IMR-90 (cell line): ENCODE data around the gene U2AF1. TPM values are rescaled to one million over a fixed set of nuclear protein-coding genes. Genes with fewer than 3 reads are reported as not detected.
"Not testable (repeated sequence)": the region's sequence is repeated elsewhere in the genome, so short reads cannot be mapped to it uniquely, and the experiment has no call there.

Source experiments
- ATAC-seq: fragments of 200-7000 bp; cut with Tn5 transposase; 2 replicates; pipeline ENCODE4 v1.9.1; 2020; ENCODE audit warnings: low read depth, mild to moderate bottlenecking, moderate library complexity
- BruUV-seq: library from RNA; stranded (reverse); fragments of 400-500 nt; replicated peaks from 2 replicates; lab custom pipeline; 2021; lab: Mats Ljungman, UMichigan
- CTCF ChIA-PET: fragments of 300-600 bp; formaldehyde crosslinking; extraction: SDS; loops from one replicate; lab custom pipeline; 2021; ENCODE audit warnings: antibody characterized with exemption; lab: Yijun Ruan, JAX
- POLR2A ChIA-PET: fragments of 300-600 bp; sonication (Branson Sonifier 250); formaldehyde crosslinking; loops from one replicate; lab custom pipeline; 2022; ENCODE audit warnings: antibody characterized with exemption; ENCODE audit not compliant: unreplicated experiment; lab: Charles Lee
- DNase-seq: peaks from one replicate; pipeline ENCODE4 v3.0.0; 2013
- H2AFZ ChIP-seq: replicated peaks from 2 replicates; pipeline ENCODE3; 2013; ENCODE audit warnings: low read length, mild to moderate bottlenecking; ENCODE audit not compliant: poor library complexity
- H2AK5ac ChIP-seq: 2 replicates; pipeline ENCODE4 v1.6.1; 2013; ENCODE audit warnings: low read depth, low read length, inconsistent platforms
- H2AK9ac ChIP-seq: replicated peaks from 2 replicates; pipeline ENCODE3; 2013; ENCODE audit warnings: mild to moderate bottlenecking, low read depth, low read length, moderate library complexity; ENCODE audit not compliant: poor library complexity
- H2BK120ac ChIP-seq: 2 replicates; pipeline ENCODE4 v1.6.1; 2013; ENCODE audit warnings: low read depth, low read length, inconsistent platforms
- H2BK15ac ChIP-seq: 3 replicates; pipeline ENCODE4 v1.6.1; 2013; ENCODE audit warnings: low read depth, low read length, inconsistent platforms
- H2BK20ac ChIP-seq: 2 replicates; pipeline ENCODE4 v1.6.1; 2013; ENCODE audit warnings: low read depth, mild to moderate bottlenecking, inconsistent platforms, low read length, moderate library complexity
- H2BK5ac ChIP-seq: 2 replicates; pipeline ENCODE4 v1.6.1; 2013; ENCODE audit warnings: mild to moderate bottlenecking, low read depth, low read length, inconsistent platforms; ENCODE audit not compliant: poor library complexity, severe bottlenecking
- H3K14ac ChIP-seq: replicated peaks from 2 replicates; pipeline ENCODE4 v1.6.1; 2013; ENCODE audit warnings: low read depth, low read length, inconsistent platforms
- H3K18ac ChIP-seq: 2 replicates; pipeline ENCODE4 v1.6.1; 2013; ENCODE audit warnings: low read depth, low read length, control low read depth
- H3K23ac ChIP-seq: 2 replicates; pipeline ENCODE4 v1.6.1; 2013; ENCODE audit warnings: low read depth, low read length, inconsistent platforms
- H3K27ac ChIP-seq: 2 replicates; pipeline ENCODE4 v1.5.1; 2013; ENCODE audit warnings: mild to moderate bottlenecking, control low read depth, low read length; ENCODE audit not compliant: insufficient read depth
- H3K27me3 ChIP-seq: 2 replicates; pipeline ENCODE4 v1.6.1; 2013; ENCODE audit warnings: low read length; ENCODE audit not compliant: control insufficient read depth, insufficient read depth
- H3K36me3 ChIP-seq: 2 replicates; pipeline ENCODE4 v1.6.1; 2013; ENCODE audit warnings: low read length, mixed read lengths; ENCODE audit not compliant: control insufficient read depth, insufficient read depth
- H3K4ac ChIP-seq: 2 replicates; pipeline ENCODE4 v1.6.1; 2013; ENCODE audit warnings: low read depth, low read length, inconsistent platforms
- H3K4me1 ChIP-seq: 2 replicates; pipeline ENCODE4 v1.6.1; 2013; ENCODE audit warnings: low read length, mixed read lengths; ENCODE audit not compliant: control insufficient read depth, insufficient read depth
- H3K4me2 ChIP-seq: 2 replicates; pipeline ENCODE4 v1.6.1; 2013; ENCODE audit warnings: low read depth, mild to moderate bottlenecking, control low read depth, low read length, moderate library complexity
- H3K4me3 ChIP-seq: 2 replicates; pipeline ENCODE4 v1.5.1; 2013; ENCODE audit warnings: low read depth, mild to moderate bottlenecking, control low read depth, low read length, moderate library complexity; ENCODE audit not compliant: insufficient read depth
- H3K56ac ChIP-seq: 2 replicates; pipeline ENCODE4 v1.6.1; 2013; ENCODE audit warnings: low read length, inconsistent platforms; ENCODE audit not compliant: insufficient read depth; ENCODE audit errors: extremely low read depth
- H3K79me1 ChIP-seq, 2 experiments: 2 replicates each; pipeline ENCODE4 v1.6.1; 2013; ENCODE audit warnings: low read length in 2 of 2, inconsistent platforms in 1 of 2, low read depth in 1 of 2
- H3K9ac ChIP-seq: 2 replicates; pipeline ENCODE4 v1.6.1; 2013; ENCODE audit warnings: low read depth, low read length, control low read depth
- H3K9me1 ChIP-seq: 2 replicates; pipeline ENCODE4 v1.6.1; 2013; ENCODE audit warnings: low read length, inconsistent platforms; ENCODE audit not compliant: insufficient read depth
- H3K9me3 ChIP-seq: 2 replicates; pipeline ENCODE4 v1.6.1; 2013; ENCODE audit warnings: low read length; ENCODE audit not compliant: control insufficient read depth, insufficient read depth
- H4K20me1 ChIP-seq: 2 replicates; pipeline ENCODE4 v1.6.1; 2013; ENCODE audit warnings: low read length, inconsistent platforms; ENCODE audit not compliant: insufficient read depth
- H4K5ac ChIP-seq: 2 replicates; pipeline ENCODE4 v1.6.1; 2013; ENCODE audit warnings: mild to moderate bottlenecking, low read depth, low read length, control low read depth
- H4K8ac ChIP-seq, 2 experiments: 2 replicates each; pipeline ENCODE4 v1.6.1; 2013; ENCODE audit warnings: low read depth in 2 of 2, low read length in 2 of 2, control low read depth in 1 of 2, inconsistent platforms in 1 of 2
- H4K91ac ChIP-seq: 2 replicates; pipeline ENCODE4 v1.6.1; 2013; ENCODE audit warnings: low read depth, low read length, inconsistent platforms; ENCODE audit not compliant: insufficient read depth
- WGBS, 2 experiments: methylation state at CpG; one replicate each; pipeline versions ENCODE4 v1.1.5 to v1.1.7; 2013; ENCODE audit warnings: missing lambda C conversion rate in 2 of 2; ENCODE audit not compliant: insufficient read length in 1 of 2; ENCODE audit errors: extremely low coverage in 2 of 2; 5-methylcytosine and 5-hydroxymethylcytosine counted together
- dilution Hi-C: fragments of 300-500 bp; cut with HindIII; formaldehyde crosslinking; loops from one replicate; pipeline ENCODE4 v1.14.3; 2018; ENCODE audit warnings: low sequenced_read_pairs; ENCODE audit not compliant: unreplicated experiment
- in situ Hi-C: fragments of 300-500 bp; cut with MboI; formaldehyde crosslinking; loops from 3 replicates; pipeline ENCODE4 v1.14.3; 2019; ENCODE audit warnings: low sequenced_read_pairs, inconsistent platforms, mixed read lengths
- intact Hi-C: fragments of 100-400 bp; cut with micrococcal nuclease; formaldehyde crosslinking; loops from 2 replicates; pipeline ENCODE4 v1.10.0; 2022
- polyA plus RNA-seq, 3 experiments: library from polyadenylated mRNA; depleted of rRNA; stranded (reverse); fragments of >200 nt; gene quantifications; 2 replicates each; pipeline ENCODE4 v1.2.3, GENCODE V29; 2012; ENCODE audit warnings: low replicate concordance in 1 of 3
- total RNA-seq: library from RNA; depleted of rRNA; stranded (reverse); fragments of >200 nt; gene quantifications from 2 replicates; pipeline ENCODE4 v1.2.3, GENCODE V29; 2012

Gene U2AF1
- total and polyA plus RNA-seq, 2 of the 4 experiments (the other 2 are of a cell fraction), result 6.5 to 8.5 TPM

- H2BK20ac ChIP-seq, dilution Hi-C loops, in situ Hi-C loops, H3K79me1 ChIP-seq, H2BK15ac ChIP-seq, H3K14ac ChIP-seq, H4K91ac ChIP-seq, BruUV-seq, H3K36me3 ChIP-seq, ATAC-seq, H3K4ac ChIP-seq, H4K5ac ChIP-seq, CTCF ChIA-PET, intact Hi-C loops, H3K9ac ChIP-seq, H3K4me2 ChIP-seq, H3K56ac ChIP-seq, H3K9me1 ChIP-seq, DNase-seq, H3K23ac ChIP-seq, H2AK5ac ChIP-seq, H4K8ac ChIP-seq, H2AK9ac ChIP-seq, H3K4me1 ChIP-seq, H4K20me1 ChIP-seq, H3K27ac ChIP-seq, H3K9me3 ChIP-seq, POLR2A ChIA-PET, H3K27me3 ChIP-seq, H2BK5ac ChIP-seq, H3K18ac ChIP-seq, H3K4me3 ChIP-seq, H2AFZ ChIP-seq, H2BK120ac ChIP-seq: not testable (repeated sequence)
- no CpG with 5 or more reads among the region's 11 CpGs for WGBS, 2 experiments
These were observed 42.0 kb upstream of the U2AF1 start for GRCh38 chr21:43149344-43149743.

- H2BK120ac ChIP-seq, H4K20me1 ChIP-seq, H2AFZ ChIP-seq, H3K4me2 ChIP-seq, H3K14ac ChIP-seq, H4K5ac ChIP-seq, H3K9me3 ChIP-seq, H3K4me3 ChIP-seq, H3K4ac ChIP-seq, dilution Hi-C loops, H3K79me1 ChIP-seq, H2BK20ac ChIP-seq, H4K91ac ChIP-seq, in situ Hi-C loops, H3K9ac ChIP-seq, BruUV-seq, H2BK5ac ChIP-seq, H3K27ac ChIP-seq, H3K36me3 ChIP-seq, H2BK15ac ChIP-seq, CTCF ChIA-PET, DNase-seq, H3K18ac ChIP-seq, H3K56ac ChIP-seq, H3K4me1 ChIP-seq, H2AK9ac ChIP-seq, H2AK5ac ChIP-seq, H4K8ac ChIP-seq, intact Hi-C loops, H3K27me3 ChIP-seq, H3K23ac ChIP-seq, H3K9me1 ChIP-seq, POLR2A ChIA-PET: not testable (repeated sequence)
- WGBS, 2 experiments, result no CpG with 5 or more reads among the region's 7 CpGs
- 0 out of 2 replicates have a peak, but pooled peaks have one; percentile 27 for ATAC-seq
These were observed 40.6 kb upstream of the U2AF1 start for GRCh38 chr21:43147999-43148398.
